NB4 (cell line): ENCODE results near the gene ARL14EPL.

Source experiments
- CTCF ChIP-seq: IDR thresholded peaks from one replicate; pipeline ENCODE4 v1.5.1; 2012; ENCODE audit warnings: low read depth, low read length
- POLR2A ChIP-seq: IDR thresholded peaks from 2 replicates; pipeline ENCODE4 v1.6.1; 2011; ENCODE audit warnings: mild to moderate bottlenecking; ENCODE audit not compliant: insufficient read length; ENCODE audit errors: extremely low read depth

DNA sequence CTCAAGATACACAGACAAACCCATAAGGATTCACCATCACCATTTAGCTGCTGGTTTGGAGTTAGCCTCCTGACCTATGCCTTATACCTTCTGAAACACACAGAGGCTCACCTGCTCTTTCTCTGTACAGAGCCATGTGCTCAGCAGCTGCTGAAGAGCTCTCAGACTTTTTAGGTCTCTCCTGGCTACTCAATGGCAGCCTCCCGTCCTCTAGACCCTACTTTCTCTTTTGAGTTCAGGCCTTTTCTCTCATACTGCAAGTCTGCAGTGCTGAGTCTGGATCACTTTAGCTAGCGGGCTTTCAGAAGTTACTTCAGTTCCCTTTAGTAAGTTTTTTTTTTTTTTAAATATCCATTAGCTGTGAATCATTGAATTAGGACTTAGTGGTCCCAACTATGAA, 44.3 kb upstream of the ARL14EPL start:
- TF ChIP-seq POLR2A: no peak
- no peak for TF ChIP-seq CTCF
